HG03103 (cell line): ENCODE measurements around the gene MORC1.
"Not testable (repeated sequence)": the region's sequence is repeated elsewhere in the genome, so short reads cannot be mapped to it uniquely, and the experiment has no call there.

Source experiments
- ATAC-seq: cut with Tn5 transposase; IDR thresholded peaks from one replicate; pipeline ENCODE4 v1.9.1; 2021; ENCODE audit warnings: low read depth; ENCODE audit not compliant: unreplicated experiment

The MORC1 gene

GRCh38 chr3:109117939-109118338, at the start of gene MORC1:
MORC1 (minus strand) TSS chr3:109118134; CDS start chr3:109118059, 75 bp downstream.
- ATAC-seq, result no peak

GRCh38 chr3:109165905-109166304, 48.0 kb upstream of the MORC1 start:
- ATAC-seq, result no peak

- ATAC-seq, result no peak
These were observed 43.7 kb upstream of the MORC1 start for GRCh38 chr3:109161487-109162123.

GRCh38 chr3:109155828-109156227, 37.9 kb upstream of the MORC1 start:
- no peak for ATAC-seq

- no peak for ATAC-seq
These were observed 37.0 kb upstream of the MORC1 start for GRCh38 chr3:109154979-109155378.

GRCh38 chr3:109152320-109152719, 34.4 kb upstream of the MORC1 start:
- no peak for ATAC-seq

GRCh38 chr3:109149078-109149477, 31.1 kb upstream of the MORC1 start:
- no peak for ATAC-seq

GRCh38 chr3:109143646-109144045, 25.7 kb upstream of the MORC1 start:
- no peak for ATAC-seq

- ATAC-seq, result no peak
These were observed 22.4 kb upstream of the MORC1 start for GRCh38 chr3:109140318-109140717.

- no peak for ATAC-seq
These were observed 19.8 kb upstream of the MORC1 start for GRCh38 chr3:109137761-109138160.

- ATAC-seq, result no peak
These were observed 18.6 kb upstream of the MORC1 start, which contains the start of gene C3orf85 for GRCh38 chr3:109136523-109136922. C3orf85 (plus strand) TSS chr3:109136719; CDS start chr3:109136848, 129 bp downstream.

GRCh38 chr3:109133474-109133816, 15.5 kb upstream of the MORC1 start:
- not testable (repeated sequence) for ATAC-seq

GRCh38 chr3:109132801-109133473, 15.0 kb upstream of the MORC1 start:
- no peak for ATAC-seq

GRCh38 chr3:109131276-109131675, 13.3 kb upstream of the MORC1 start:
- ATAC-seq, result no peak

- ATAC-seq, result no peak
These were observed 9.6 kb upstream of the MORC1 start for GRCh38 chr3:109127553-109127952.

- no peak for ATAC-seq
These were observed 8.0 kb upstream of the MORC1 start for GRCh38 chr3:109125902-109126301.

GRCh38 chr3:109122690-109123089, 4.8 kb upstream of the MORC1 start:
- no peak for ATAC-seq

GRCh38 chr3:109118584-109118983, 650 bp upstream of the MORC1 start:
- no peak for ATAC-seq

GRCh38 chr3:109116031-109116430, 1.9 kb downstream of the MORC1 start:
- ATAC-seq, result no peak

GRCh38 chr3:109115451-109115850, 2.5 kb downstream of the MORC1 start:
- ATAC-seq, result no peak

- ATAC-seq, result no peak
These were observed 3.2 kb downstream of the MORC1 start for GRCh38 chr3:109114746-109115145.
